NCI-H2196 treated with DMSO at 0.1 percent for 48 hours (cell line): ENCODE results near the gene GPR155.
A peak's percentile ranks its signal among the peaks of the same experiment; 100 is the strongest.
"Not testable (repeated sequence)": the region's sequence is repeated elsewhere in the genome, so short reads cannot be mapped to it uniquely, and the experiment has no call there.

Source experiments
- DNase-seq: peaks from one replicate; lab custom pipeline; 2025; ENCODE audit not compliant: unreplicated experiment; lab: John Stamatoyannopoulos, UW

Gene GPR155

DNA sequence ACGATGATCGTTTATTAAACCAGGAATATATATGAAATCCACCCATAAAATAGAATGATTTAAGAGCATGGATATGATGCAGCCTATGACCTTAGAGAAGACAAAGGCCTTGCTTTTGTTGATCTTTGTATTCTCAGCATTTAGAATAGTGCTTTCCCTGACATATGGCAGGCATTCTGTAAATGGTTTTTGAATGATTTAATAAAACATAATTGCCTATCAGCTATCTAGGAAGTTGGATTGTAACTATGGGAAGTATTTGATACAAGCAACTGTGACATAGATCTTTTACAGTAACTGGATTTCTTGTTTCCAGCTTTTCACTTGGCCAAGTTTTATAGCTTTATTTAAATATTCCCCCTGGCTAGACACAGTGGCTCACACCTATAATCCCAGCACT, 5.1 kb upstream of the GPR155 start:
- no peak for DNase-seq

DNA sequence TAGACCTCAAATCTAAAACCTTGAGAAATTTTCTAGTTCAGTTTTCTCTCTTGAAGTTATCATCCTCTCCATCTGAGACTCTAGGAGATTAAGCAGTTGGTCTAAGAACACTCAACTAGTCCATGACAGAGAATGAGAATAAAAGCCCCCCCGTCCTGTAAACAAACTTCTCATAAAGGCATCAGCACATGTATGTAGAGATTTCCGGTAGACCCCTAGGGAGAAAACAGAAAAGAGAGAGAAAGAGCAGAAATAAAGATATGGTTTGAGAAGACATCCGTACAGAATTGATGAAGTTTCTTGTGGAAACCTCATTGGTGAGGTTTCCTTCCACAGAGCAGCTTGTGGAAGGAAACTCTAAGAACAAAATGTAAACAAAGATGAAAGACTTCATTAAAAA, 3.2 kb upstream of the GPR155 start:
- no peak for DNase-seq

DNA sequence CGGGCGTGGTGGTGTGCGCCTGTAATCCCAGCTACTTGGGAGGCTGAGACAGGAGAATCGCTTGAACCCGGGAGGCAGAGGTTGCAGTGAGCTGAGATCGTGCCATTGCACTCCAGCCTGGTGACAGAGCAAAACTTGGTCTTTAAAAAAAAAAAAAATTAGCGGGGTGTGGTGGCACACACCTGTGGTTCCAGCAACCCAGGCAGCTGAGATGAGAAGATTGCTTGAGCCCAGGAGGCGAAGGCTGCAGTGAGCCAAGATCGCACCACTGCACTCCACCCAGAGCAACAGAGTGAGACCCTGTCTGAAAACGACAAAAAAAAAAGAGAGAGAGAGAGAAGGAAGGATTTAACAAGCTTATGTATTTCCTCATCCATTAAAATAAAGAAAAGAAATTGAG, 2.7 kb upstream of the GPR155 start:
- not testable (repeated sequence) for DNase-seq

DNA sequence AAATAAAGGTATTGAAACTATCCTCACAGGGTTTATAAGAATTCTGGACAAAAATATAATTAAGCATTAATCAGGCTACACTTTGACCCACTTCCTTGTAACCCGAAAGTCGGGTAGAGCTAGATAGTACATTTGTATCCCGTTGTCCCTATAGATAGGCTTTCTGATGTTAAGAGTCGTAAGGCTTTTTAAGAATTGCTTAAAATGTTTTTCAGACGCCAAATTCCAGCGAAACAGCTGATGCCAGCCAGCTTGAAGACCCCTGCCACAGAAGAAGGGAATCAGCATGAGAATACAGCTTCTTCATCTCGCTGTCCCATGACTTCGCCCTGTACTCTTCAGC, 962 bp upstream of the GPR155 start:
- no peak for DNase-seq

DNA sequence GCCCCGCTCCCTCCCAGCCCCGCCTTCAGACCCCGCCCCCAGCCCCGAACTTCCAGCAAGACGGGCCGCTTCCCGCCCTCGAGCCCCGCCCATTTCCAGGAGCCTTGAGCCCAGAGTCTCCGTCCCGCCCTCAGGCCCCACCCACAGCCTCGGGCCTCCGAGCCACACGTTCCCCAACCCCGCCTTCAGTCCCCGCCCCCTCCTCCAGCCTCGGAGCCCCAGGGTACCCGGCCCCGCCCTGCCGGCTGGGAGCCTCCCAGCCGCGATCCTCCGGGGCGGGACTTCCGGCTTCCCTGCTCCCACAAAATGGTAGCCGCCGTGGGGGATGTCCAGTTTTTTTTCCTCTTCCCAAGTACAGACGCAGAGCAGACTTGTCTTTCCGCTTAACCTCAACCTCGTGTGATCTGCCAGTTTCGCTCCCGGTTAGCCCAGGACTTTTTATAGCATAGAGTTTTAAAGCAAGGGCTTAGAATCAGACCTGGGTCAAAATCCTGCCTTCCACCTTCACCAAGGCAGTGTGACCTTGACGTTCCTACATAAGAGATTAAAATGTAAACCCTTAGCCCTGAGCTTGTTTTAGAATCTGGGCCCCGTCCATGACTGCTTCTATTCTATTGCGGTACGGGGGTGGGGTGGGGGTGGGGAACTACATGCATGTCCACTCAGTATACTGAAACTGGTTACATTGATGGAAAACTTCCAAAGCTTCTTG, 435 bp upstream of the GPR155 start:
- DNase-seq = peak; percentile 95

DNA sequence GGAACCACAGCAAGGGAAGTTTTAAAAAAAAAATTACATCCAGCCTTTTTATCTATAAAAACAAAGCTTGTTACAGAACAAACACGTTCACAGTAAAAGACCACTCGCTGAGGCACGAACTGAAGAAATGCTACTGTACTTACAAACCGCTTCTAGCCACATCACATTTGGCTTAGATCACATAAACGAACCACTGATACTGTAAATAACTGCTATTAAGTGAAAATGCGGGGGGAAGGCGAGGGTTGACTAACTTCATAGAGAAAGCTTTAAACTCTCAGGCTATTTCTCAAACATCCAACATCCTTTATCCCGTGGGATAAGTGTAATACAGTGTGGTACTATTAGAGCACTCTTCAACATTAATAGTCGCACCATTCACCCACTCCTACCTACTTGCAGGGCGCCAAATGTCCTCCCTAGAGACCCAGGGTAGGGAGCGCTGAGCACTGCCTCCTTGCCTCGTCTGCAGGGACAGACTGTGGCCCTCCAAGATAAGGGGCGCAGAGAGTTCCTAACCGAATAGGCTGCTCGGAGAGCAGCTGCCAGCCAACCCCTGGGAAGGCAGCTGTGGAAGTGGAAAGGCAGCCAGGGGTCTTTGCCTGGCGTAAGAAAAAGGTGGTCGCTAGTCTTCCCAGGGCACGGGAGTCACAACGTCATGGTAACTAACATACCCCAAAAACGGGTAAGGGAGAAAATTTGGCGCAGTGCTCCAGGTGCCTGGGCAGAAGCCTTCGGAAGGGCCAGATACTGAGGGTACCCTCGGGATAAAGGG, 854 bp downstream of the GPR155 start:
- DNase-seq = no peak

DNA sequence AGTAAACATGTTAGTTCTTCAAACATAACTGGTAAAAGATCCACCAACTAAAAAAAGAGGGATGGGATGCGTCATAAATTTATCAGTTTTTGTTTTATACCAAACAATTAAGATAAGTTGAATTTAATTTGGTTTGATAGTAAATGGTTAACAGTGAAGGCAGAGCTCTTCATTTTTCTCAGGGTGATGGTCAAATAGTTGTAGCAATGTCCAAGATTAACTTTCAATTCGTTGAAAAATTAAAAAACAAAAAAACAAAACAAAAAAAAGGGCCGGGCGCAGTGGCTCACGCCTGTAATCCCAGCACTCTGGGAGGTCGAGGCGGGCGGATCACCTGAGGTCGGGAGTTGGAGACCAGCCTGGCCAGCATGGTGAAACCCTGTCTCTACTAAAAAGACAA, 1.8 kb downstream of the GPR155 start:
- not testable (repeated sequence) for DNase-seq

DNA sequence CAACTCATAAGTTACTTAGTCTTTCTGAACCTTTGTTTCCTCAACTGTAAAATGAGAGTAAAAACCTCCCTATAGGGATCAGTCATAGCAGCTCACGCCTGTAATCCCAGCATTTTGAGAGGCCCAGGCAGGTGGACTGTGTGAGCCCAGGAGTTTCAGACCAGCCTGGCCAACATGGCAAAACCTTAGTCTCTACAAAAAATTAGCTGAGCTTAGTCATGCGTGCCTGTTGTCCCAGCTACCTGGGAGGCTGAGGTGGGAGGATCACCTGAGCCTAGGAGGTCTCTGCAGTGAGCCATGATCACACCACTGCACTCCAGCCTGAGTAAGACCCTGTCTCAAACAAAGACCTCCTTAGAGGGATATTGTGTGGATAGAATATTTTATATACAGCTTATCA, 2.3 kb downstream of the GPR155 start:
- DNase-seq = no peak

DNA sequence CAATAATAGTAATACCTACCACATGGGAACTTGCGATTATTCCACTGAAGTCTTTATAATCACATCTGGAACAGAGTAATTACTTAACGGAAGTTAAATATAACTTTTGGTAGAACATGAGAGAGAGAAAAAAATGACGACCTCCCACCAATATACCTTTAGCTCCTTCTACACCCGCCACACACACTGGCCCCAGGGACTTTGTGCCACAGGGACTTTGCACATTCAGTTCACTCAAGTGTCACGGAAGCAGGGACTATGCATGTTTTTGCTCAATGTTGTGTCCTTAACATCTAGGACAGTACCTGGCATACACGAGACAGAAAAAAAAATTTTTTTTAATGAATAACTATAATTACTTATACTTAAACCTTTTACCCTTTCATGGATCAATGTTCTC, 4.0 kb downstream of the GPR155 start:
- no peak for DNase-seq

DNA sequence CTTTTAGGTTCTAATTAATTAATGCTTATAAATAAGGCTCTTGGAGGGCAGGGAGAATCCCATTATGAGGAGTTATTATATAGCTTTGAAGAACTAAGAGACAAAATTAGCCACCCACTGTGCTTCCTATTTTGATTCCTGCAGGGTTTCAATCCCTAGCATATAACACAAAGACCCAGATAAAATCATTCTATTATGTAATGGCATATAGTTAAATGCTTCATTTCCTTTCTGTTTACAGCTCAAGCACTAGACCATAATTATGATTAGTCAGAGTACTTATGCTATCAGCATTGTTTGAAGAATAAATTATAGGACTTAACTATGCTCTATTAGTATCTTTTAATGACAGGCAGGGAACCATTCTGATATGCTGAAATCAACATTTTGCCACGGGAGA, 9.1 kb downstream of the GPR155 start:
- no peak for DNase-seq

DNA sequence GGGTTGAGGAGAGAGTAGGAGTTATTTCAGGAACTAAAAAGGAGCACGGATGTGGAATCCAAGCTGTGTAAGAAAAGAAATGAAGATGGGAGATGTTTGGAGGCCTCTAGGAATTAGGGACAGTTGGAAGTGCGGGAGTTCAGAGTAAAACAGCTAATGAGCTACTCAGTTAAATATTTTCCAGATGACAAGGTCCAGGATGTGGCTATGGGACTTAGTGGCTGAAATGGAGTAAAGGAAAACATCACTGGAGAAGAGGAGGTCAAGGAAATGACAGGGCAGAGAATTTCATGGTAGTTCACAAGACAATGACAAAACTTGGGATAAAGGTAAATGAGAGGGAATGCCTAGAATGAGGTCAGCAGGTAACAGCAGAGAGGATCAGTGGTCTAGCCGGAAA, 13.0 kb downstream of the GPR155 start:
- no peak for DNase-seq

DNA sequence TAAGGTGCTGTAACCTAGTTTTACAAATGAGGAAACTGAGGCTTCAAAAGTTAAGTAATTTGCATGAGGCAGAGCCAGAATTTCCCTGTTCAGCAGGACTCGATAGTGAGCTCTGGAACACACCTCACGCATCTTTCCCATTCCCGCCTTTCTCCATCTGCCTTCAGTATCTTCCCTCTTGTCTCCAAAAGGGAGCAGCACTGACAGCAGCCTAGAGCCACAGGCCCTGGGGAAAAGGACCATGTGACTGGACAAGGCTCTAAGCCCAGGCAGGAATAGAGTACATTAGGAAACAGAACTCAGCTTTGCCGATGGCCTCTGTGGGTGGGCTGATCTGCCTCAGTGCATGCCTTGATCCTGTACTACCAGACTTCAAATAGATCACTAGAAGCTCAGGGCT, 21.5 kb downstream of the GPR155 start:
- no peak for DNase-seq

DNA sequence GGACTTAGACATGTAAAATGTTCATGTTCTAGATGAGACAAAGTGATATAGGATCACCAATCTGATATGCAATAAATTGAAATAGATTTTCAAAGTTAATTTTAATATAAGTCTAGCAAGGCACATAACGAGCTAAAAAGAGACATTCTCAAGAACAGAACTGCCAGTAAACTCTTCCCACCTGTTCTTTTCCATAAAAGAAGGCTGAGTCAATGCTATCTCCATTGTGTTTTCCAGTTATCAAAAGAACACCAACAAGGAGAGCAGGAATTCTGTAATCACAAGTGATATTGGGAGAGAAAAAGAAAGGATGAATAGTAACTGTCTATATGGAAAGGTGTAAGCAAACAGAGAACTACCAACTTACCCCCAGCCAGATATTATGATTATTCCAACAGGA, 25.6 kb downstream of the GPR155 start:
- no peak for DNase-seq

DNA sequence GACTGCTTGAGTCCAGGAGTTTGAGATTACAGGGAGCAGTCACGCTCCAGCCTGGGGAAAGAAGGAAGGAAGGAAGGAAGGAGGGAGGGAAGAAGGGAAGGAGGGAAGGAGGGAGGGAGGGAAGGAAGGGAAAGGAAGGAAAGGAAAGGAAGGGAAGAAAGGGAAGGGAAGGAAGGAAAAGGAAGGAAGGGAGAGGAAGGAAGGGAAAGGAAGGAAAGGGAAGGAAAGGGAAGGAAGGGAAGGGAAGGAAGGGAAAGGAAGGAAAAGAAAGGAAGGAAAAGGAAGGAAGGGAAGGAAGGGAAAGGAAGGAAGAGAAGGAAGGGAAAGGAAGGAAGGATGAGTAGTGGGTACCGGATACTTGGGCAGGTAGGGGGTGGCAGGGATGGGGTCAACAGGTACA, 32.3 kb downstream of the GPR155 start:
- DNase-seq = no peak

DNA sequence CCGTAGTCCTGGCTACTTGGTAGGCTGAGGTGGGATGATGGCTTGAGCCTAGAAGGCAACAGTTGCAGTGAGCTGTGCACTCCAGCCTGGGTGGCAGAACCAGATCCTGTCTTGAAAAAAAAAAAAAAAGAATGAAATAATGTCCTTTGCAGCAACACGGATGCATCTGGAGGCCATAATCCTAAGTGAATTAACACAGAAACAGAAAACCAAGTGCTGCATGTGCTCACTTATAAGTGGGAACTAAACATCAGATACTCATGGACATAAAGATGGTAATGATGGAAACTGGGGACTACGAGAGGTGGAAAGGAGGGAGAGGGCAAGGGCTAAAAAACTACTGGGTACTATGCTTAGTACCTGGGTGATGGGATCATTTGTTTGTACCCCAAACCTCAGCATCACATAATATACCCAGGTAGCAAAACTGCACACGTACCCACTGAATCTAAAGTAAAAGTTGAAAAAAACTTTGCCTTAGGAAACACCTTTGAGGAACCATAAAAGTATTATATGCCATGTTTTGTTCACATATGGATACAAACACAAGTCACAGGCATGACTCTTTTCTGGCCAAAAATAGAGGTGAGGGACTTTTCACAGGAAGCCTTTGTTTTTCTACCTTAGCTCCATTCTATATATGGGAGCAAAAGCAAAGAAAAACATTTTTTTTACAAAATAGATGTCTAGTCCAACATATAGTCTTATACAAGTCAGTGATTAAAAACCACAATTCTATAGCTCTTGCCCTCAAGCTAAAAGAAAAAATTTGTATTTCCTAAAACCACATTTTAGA, 36.6 kb downstream of the GPR155 start:
- DNase-seq = no peak

DNA sequence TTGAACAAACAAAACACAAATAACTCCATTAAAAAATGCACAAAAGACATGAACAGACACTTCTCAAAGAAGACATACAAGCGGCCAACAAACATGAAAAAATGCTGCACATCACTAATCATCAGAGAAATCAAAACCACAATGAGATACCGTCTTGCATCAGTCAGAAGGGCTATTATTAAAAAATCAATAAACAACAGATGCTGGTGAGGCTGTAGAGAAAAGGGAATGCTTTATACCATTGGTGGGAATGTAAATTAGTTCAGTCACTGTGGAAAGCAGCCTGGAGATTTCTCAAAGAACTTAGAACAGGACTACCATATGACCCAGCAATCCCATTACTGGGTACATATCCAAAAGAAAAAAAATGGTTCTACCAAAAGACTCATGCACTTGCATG, 37.8 kb downstream of the GPR155 start:
- DNase-seq = no peak

DNA sequence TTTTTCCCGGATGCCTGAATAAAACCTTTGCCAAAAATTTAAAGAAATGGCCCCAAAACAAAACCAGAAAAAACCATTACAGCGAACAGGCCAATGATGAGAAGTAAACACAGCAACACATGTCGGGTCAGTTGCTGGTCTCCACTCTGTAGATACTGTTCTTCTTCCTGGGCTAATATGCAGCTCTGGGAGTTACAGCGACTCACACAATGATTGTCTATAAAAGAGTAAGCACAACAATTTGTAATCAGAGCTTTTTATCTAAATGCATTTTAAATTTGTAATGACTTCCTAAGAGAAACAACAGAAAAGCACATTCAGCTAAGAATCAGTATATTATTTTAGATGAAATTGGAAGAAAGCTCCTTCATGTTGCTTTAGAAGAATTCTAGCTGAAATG, 40.3 kb downstream of the GPR155 start:
- no peak for DNase-seq

DNA sequence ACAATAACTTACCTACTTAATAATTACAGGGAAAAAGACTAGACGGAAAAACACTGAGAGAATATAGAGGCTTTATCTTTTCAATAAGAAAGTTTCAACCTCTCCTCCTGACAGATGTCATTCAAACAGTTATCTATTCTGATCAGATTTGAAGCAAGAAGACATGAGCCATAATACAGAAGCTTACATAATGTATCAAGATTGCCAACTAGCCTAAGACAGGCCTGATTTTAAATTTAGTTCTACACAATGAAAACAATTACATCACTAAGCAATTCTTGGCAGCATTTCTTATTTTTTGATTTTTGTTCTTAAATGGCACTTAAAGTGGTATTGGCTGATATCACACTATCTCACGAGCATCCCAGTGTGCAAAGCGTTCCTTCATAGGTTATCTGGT, 41.6 kb downstream of the GPR155 start:
- no peak for DNase-seq

DNA sequence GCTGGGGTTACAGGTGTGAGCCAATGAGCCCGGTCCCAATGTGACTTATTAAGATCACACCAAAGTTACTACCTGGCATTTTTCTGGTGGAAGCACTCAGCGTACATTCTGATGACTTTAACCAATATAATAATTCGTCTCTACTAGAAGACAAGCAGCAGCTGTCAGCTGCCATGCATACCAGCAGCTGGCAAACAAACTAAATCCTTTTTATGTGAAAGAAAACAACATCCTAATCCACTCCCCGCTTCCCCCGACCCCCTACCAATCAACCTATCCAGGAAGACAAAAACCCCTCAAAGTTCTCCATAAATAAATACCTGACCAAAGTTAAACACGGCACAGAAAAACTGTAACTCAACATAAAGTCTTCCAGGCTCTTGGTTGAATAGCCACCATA, 42.1 kb downstream of the GPR155 start:
- DNase-seq = no peak

DNA sequence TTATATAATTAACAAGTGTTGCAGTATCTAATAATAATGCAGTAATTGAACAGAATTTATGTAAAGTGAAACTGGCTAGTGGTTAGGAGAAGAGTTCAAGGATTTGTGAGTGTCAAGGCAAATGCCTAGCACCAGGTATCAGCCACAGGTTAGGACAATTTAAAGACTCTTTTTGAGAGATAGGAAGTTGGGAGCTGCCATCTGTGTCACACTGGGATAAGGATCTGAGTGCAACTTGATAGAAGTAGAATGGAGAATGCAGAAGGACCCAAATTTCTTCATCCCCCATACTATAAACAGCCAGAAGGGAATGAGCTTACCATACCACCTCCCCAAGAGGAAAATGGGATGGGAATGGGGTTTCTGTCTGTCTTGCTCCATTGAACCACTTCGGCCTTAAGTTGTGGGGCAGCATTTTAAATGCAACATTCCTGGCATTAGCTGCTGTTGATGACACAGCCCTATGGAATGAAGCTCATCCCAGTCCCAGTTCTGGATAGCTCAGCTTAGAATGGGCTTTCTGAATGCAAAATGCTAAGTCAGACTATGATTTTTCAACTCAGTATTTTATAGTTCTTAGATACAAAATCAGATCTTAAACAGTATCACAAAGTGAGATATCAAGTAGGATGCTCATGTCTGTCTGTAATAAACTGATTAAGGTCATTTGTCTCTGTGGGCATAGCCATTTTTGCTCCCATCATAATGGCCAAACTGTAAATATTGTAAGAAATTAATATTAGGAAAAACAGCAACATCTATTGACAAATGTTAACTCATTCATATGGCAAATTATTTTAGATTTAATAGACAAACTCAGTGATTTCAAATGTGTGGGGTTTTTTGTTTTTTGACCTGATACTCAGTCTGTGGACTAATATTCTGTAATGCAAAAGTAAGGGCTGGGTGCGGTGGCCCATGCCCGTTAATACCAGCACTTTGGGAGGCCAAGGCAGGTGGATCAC, 44.0 kb downstream of the GPR155 start:
- DNase-seq = no peak

DNA sequence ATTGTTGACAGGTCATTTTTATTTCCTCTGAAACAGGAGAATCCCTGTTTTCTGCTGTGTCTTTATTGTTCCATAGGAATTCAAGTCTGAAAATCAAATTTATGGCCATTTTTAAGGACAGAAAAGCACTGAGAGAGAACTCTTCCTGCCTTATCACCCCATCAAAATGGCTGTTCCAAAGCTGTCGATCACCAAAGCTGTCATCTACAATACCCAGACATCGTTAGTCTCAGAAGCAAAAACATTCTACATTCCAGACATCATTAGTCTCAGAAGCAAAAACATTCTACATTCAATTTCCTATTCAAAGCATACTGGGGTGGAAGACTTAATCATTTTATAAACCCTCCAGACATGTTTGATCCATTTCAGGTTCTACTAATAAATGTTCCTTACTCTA, 46.9 kb downstream of the GPR155 start:
- no peak for DNase-seq
